HG03460 (cell line): ENCODE results near the gene GLUD1.
"Not testable (repeated sequence)": the region's sequence is repeated elsewhere in the genome, so short reads cannot be mapped to it uniquely, and the experiment has no call there.

Experiments
- ATAC-seq: cut with Tn5 transposase; IDR thresholded peaks from one replicate; pipeline ENCODE4 v1.9.1; 2021; ENCODE audit not compliant: unreplicated experiment

GLUD1 gene

DNA sequence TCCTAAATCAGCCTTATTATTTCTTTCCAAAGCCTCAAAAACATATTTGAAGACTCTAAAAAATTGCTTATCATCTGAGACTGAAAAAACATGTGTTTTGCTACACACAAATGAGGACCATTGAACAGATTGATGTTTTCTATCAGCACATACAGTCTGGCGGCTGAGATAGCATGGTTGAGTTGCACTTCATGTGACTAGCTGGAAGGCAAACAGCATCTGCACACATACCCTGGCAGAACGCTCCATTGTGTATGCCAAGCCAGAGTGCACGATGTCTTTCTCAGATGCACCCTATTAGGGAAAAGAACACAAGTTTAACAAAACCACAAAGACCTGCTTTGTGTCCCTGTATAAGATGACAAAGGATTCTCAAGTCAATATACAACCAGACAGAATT lies 41.5 kb downstream of the GLUD1 start:
- ATAC-seq, result no peak

DNA sequence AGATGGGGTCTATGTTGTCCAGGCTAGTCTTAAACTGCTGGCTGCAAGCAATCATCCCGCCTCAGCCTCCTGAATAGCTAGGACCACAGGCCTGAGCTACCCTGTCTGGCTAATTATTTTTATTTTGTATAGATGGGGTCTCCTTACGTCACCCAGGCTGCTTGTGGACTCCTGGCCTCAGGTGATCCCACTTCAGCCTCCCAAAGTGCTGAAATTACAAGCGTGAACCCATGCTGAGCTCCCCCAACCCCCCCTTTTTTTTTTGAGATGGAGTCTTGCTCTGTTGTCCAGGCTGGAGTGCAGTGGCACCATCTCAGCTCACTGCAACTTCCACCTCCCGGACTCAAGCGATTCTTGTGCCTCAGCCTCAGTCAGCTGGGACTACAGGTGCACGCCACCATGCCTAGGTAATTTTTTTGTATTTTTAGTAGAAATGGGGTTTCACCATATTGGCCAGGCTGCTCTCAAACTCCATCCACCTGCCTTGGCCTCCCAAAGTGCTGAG lies 49.2 kb downstream of the GLUD1 start:
- no peak for ATAC-seq

DNA sequence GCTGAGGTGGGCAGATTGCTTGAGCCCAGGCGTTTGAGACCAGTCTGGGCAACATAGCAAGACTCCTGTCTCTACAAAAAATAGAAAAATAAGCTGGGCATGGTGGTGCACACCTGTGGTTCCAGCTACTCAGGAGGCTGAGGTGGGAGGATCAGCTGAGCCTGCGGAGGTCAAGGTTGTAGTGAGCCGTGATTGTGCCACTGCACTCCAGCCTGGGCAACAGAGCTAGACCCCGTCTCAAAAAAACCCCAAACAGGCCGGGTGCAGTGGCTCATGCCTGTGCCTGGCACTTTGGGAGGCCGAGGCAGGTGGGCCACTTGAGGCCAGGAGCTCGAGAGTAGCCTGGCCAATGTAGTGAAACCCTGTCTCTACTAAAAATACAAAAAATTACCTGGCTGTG lies 51.1 kb downstream of the GLUD1 start:
- ATAC-seq, result not testable (repeated sequence)

DNA sequence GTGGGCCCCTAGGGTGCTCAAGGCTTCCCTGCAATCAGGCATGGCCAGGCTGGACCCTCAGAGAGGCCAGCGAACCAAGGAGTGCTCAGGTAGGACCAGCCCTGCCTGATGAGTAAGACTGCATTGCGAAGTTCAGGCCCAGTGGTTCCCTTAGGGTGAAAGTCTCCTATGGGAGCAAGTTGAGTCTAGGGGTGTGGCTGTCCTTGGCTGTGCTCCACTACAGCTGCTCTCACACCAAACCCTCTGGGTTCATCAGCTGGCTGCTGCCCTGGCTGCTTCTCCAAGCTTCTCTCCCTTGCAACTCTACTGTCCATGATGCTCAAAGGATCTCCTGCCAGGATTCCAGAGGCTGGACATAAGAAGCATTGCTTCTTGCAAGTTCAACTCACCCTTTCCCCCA lies 55.9 kb downstream of the GLUD1 start:
- ATAC-seq, result no peak

DNA sequence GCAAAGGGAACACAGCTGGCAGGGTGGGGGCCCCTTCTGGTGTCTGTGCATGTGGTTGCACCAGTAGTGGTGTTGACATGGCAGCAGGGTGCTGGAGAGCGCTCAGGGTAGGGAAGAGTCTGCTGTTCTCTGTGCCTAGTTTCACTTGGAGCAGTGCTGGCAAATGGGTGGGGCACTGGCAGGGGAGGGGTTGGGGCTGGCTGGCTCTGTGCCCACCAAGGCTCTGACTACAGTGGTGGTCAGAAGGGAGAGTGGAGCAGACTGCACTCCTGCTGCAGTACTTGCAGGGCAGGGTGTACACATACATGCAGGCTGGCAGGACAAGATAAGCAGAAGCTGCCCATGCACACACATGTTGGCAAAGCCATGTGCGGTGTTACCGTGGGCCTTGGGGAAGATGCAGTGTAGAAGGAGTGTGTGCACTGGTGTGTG lies 56.3 kb downstream of the GLUD1 start:
- ATAC-seq, result no peak

DNA sequence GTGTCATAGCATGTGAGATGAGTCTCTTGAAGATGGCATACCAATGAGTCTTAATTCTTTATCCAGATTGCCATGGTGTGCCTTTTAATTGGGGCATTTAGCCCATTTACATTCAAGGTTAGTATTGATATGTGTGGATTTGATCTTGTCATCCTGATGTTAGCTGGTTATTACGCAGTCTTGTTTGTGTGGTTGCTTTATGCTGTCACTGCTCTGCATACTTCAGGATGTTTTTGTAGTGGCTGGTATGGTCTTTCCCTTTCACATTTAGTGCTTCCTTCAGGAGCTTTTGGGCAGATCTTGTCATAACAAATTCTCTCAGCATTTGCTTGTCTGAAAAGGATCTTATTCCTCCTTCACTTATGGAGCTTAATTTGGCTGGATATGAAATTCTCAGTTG lies 58.0 kb downstream of the GLUD1 start:
- ATAC-seq, result no peak

DNA sequence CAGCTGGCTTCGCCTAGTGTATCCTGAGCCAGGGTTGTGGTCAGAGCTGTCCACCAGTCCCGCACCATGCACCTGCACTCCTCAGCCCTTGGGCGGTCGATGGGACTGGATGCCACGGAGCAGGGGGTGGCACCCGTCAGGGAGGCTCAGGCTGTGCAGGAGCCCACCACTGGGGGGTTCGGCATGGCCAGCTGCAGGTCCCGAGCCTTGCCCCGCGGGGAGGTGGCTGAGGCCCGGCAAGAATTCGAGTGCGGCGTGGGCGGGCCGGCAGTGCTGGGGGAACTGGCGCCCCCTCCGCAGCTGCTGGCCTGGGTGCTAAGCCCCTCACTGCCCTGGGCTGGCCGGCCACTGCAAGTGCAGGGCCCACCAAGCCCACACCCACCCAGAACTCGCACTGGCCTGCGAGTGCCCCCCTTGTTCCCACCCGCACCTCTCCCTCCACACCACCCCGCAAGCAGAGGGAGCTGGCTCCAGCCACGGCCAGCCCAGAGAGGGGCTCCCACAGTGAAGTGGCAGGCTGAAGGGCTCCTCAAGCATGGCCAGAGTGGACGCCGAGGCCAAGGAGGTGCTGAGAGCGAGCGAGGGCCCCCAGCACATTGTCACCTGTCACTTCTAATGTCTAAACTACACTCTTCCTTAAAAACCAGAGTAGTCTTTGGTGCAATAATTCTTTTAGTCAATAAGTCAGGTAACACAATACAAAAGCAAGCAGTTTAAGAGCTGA lies 63.6 kb downstream of the GLUD1 start:
- ATAC-seq, result no peak

DNA sequence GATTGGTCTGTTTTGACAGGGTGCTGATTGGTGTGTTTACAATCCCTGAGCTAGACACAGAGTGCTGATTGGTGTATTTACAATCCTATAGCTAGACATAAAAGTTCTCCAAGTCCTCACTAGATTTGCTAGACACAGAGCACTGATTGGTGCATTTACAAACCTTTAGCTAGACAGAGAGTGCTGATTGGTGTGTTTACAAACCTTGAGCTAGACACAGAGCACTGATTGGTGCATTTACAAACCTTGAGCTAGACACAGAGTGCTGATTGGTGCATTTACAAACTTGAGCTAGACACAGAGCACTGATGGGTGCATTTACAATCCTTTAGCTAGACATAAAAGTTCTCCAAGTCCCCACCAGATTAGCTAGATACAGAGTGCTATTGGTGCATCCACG lies 64.2 kb downstream of the GLUD1 start:
- not testable (repeated sequence) for ATAC-seq

DNA sequence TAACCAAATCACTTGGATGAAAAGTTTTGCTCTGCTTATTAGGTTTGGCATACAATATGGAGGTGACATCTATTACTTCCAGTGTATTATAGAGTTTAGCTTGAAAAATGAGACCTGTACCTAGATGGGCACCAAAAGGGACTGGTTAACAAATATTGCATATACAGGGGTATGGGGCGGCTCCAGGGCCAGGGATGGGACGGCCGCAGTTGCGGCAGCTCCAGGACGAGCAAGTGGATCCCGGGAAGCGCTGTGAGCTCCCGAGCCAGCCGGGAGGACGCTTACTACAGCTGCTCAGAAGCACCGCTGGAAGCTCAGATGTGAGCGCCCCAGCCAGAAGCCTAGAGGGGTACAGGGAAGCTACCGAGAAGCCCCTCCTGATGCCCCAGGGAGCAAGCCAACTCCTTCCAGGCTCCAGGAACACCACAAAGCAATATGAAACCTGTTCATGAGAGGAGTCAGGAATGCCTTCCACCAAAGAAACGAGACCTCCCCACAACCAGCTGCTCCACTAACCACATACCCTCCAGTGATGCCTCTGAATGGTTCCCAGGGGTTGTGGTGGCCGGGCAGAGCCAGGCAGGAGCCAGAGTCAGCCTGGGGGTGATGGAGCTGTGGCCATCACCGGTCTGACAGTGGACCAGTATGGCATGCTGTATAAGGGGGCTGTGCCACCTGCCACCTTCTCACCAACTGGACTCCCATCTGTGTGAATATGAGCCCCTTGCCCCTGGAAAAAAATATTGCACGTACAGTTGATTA lies 67.7 kb downstream of the GLUD1 start:
- ATAC-seq, result not testable (repeated sequence)

DNA sequence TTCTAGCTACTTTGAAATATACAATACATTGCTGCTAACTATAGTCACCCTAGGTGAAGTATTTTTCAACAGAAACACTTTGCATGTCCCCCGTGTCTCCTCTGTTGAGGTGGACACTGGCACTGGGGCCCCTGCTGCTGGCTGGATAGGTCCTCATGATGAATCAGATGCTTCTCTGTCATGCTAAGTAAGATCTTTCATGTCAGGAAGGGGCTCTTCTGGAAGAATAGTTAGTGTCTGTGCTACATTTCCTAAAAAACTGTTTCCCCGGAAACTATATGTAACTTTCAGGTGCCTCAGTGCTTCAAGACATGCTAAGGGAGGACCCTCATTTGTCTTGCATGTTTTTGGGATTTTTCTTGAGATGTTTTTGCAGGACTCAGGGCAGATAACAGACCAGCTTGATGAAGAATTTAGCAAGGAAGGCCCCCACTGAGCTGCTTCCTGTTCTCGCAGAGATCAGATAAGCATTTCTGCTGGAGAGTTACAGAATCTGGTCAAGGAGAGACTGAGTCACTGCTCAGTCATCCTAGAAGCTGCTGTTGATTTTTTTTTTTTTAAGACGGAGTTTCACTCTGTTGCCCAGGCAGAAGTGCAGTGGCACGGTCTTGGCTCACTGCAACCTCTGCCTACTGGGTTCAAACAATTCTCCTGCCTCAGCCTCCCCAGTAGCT lies 69.2 kb downstream of the GLUD1 start:
- ATAC-seq, result not testable (repeated sequence)

DNA sequence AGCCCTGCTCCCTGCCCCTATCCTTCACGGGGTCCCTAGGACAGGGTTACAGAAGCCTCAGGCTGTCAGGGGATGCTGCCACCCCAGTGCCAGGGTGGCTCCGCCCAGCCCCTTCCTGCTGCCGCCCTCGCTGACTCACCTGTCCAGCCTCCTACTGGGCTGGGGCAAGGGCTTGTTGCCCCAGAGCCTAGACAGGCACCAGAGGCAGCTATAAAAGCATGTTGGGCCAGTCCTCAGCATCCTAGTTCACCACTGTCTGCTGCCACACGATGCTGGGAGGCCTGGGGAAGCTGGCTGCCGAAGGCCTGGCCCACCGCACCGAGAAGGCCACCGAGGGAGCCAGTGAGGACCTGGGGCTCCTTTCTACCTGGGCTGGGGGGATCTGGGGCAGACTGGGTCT lies 74.6 kb downstream of the GLUD1 start, which contains the start of gene FAM25A:
TSS of gene FAM25A (plus strand) at position 239 of the 400 bp plus-strand sequence. CDS start at position 270, 31 bp downstream.
- not testable (repeated sequence) for ATAC-seq

DNA sequence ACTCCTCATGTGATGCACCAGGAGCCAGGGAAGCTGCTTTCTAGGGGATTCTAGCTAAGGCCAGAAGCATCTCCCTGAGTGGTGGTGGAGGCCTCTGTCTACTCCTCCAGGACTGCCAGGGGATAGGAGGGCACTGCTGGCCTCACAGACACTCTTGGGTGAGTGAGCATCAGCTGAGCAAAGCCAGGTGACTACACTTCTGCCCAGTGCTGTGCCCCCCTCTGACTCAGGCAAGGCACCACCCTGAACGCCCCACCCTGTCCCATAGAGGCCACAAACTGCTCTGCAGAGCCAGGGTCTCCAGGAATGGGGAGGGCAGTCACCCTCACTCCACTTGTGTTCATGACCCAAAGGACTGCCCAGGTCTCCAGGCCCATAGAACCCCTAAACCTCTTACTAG lies 75.1 kb downstream of the GLUD1 start:
- not testable (repeated sequence) for ATAC-seq

DNA sequence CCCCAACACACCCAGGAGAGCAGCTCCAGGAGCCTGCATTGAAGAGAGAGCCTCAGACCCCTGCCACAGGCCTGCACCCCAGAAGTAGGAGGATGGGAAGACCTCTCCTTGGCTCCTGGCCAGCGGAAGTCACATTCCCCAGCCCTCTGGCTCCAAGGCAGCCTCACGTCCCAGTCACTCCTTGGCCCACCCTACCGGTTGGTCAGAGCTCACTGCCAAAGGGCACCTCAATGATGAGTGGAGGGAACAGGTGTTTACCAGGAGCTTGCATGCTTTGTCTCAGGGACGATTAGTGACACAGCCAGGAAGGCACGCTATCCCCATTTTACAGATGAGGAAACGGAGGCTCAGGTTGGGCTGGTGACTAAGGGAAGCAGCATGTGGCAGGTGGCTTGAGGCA lies 75.6 kb downstream of the GLUD1 start:
- ATAC-seq, result not testable (repeated sequence)

DNA sequence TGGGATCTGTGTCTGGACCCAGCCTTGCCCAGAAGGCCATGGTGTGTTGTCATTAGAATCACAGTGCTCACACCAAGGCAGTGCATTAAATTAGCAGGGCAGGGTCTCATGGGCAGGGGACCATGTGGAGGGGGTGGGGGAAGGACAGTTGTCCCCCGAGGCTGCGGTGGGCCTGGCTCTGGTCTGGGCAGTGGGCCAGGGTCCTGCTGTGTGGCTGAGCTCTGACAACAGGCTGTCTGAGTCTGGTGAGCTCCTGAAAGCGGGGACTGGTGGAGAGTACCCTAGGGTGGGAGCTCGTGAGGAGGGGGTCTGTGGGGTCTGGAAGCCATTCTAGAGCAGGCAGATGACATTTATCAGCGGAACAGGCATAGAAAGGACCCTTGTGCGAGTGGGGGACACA lies 76.5 kb downstream of the GLUD1 start:
- not testable (repeated sequence) for ATAC-seq

DNA sequence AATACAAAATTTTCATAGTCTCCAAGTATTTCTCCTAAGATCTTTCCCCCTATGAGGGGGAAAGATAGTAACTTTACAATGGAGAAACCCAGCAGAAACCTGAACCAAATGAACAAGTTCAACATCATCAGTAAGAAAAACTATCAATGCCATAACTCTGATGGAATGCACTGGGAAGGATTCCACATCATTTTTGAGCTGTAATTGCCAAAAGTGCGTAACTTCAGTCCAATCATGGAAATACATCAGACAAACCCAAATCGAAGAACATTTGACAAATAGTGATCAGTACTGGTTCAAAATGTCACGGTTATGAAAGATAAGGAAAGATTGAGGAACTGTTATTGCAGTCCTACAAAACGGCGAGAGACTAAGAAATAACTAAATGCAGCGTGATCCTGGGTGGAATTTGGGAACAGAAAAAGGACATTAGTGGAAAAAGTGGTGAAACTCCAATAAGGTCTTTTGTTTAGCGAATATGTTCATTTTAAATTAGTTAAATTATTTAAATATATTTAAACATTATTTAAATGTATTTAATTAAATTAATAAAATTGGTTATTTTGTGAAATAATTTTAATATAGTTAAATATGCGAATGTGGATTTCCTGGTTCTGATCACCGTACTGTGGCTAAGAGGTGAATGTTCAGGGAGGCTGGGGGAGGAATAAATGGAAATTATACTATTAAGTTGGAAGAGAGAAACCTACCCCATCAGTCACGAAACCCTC lies 79.5 kb downstream of the GLUD1 start:
- not testable (repeated sequence) for ATAC-seq

DNA sequence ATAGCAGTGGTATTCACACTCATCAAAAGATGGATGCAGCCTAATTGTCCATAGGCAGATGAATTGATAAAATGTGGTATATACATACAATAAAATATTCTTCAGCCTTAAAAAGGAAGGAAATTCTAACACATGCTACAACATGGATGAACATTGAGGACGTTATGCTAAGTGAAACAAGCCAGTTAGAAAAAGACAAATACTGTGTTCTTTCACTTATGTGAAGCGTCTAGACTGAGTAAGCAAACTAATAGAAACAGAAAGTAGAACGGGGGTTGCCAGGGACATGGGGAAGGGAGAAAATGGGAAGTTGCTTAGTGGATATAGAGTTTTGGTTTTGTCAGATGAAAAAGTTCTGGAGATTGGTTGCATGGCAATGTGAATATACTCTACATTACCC lies 81.1 kb downstream of the GLUD1 start:
- not testable (repeated sequence) for ATAC-seq

DNA sequence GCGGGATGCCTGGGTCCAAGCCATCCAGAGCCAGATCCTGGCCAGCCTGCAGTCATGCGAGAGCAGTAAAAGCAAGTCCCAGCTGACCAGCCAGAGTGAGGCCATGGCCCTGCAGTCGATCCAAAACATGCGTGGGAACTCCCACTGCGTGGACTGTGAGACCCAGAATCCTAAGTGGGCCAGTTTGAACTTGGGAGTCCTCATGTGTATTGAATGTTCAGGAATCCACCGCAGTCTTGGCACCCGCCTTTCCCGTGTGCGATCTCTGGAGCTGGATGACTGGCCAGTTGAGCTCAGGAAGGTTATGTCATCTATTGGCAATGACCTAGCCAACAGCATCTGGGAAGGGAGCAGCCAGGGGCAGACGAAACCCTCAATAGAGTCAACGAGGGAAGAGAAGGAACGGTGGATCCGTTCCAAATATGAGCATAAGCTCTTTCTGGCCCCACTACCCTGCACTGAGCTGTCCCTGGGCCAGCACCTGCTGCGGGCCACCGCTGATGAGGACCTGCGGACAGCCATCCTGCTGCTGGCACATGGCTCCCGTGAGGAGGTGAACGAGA lies 85.4 kb downstream of the GLUD1 start:
- ATAC-seq, result not testable (repeated sequence)

DNA sequence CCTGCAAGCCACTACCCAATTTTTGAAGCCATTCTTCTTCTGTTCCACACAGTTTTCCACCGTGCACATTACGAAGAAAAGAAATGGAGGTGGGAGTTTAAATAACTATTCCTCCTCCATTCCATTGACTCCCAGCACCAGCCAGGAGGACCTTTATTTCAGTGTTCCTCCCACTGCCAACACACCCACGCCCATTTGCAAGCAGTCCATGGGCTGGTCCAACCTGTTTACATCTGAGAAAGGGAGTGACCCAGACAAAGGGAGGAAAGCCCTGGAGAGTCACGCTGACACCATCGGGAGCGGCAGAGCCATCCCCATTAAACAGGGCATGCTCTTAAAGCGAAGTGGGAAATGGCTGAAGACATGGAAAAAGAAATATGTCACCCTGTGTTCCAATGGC lies 86.3 kb downstream of the GLUD1 start:
- not testable (repeated sequence) for ATAC-seq

DNA sequence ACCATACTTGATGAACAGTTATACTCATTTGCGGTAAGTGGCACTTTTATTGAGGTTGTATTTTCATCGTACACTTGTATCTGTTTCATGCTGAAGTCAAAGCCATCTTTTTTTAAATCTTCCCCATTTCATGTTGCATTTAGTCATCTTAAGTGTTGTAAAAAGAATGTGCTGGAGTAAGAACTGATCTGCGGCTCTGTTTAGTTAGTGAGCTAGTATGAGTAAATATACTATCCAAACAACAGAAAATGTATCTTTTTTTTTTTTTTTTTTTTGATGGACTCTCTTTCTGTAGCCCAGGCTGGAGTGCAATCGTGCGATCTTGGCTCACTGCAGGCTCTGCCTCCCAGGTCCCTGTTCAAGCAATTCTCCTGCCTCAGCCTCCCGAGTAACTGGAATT lies 87.0 kb downstream of the GLUD1 start:
- not testable (repeated sequence) for ATAC-seq

DNA sequence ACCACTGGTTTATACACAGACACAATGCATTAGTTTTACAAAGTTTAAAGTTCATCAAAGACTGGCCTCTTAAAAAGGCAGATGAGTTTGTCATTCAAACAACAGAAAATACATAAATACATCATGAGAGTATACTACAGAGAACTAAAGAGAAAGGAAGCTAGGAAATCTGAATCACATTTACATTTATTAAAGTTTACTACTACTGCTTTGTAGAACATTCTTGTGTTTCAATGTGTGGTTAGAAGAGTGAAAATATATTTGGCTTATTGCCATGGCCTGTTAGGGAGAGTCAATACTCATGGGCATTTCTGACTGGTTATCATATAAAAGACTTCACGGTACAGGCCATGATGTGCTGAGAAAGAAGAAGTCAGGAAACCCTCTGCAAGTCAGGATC lies 87.5 kb downstream of the GLUD1 start:
- not testable (repeated sequence) for ATAC-seq
